Activated CD4-positive, alpha-beta T cell treated with anti-CD3 and anti-CD28 coated beads, Interleukin-10, Interleukin-2, amounts not matched to agents 100 ng/mL and 50 ng/mL, durations not matched to agents 16 hours and 8 hours (primary cell): ENCODE data around the gene THBD.
A peak's percentile ranks its signal among the peaks of the same experiment; 100 is the strongest.

ENCODE experiments used
- DNase-seq: peaks from one replicate; pipeline ENCODE4 v3.0.0-alpha.2; 2020

The THBD gene

GRCh38 chr20:23049201-23050075, at the start of gene THBD:
TSS of gene THBD (minus strand) at chr20:23049672. CDS start at chr20:23049504, 168 bp downstream.
- peak; percentile 39 for DNase-seq

GRCh38 chr20:23097636-23098580, 48.4 kb upstream of the THBD start:
- DNase-seq: no peak

GRCh38 chr20:23096986-23097520, 47.6 kb upstream of the THBD start:
- DNase-seq: no peak

- no peak for DNase-seq
Observed at GRCh38 chr20:23096097-23096496, 46.6 kb upstream of the THBD start.

- no peak for DNase-seq
Observed at GRCh38 chr20:23095499-23095898, 46.0 kb upstream of the THBD start.

- DNase-seq: no peak
Observed at GRCh38 chr20:23094927-23095326, 45.5 kb upstream of the THBD start.

GRCh38 chr20:23094213-23094896, 44.9 kb upstream of the THBD start:
- peak; percentile 63 for DNase-seq

DNA sequence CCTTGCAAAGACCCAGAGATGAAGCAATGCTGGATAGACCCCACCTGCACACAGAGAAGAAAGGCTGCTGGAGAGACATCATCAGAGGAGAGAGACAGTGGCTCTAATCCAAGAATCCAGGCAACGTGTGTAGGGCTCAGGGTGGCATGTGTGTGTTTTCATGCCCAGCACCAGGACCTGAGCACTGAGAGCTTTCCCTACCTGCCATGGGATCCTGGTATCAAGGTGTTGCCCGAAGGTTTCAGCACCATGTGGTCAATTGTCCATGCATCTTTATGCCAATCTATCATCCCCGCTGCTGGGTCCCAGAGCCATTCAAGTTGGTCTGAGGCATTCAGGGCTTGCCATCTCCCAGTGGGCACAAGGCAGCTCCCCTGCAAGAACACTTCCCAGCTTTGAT, 44.1 kb upstream of the THBD start:
- no peak for DNase-seq

- peak; percentile 33 for DNase-seq
Observed at GRCh38 chr20:23092861-23093495, 43.5 kb upstream of the THBD start.

DNA sequence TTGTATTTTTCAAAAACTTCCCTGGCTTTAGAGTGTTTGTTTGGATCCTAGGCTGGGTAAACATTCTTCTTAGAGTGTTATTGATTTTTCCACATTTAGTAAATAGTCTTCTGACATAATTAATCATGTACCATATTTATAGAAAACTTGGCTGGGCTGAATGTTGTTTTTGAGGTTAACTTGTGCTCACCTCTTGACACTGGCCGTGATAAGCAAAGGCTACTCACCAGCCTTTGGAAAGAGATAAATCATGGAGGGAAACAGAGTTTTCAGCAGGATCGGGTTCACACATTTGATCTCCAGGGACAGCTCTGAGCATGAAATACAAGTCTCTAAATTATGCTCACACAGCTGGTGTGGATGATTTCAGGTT, 42.9 kb upstream of the THBD start:
- DNase-seq: no peak

DNA sequence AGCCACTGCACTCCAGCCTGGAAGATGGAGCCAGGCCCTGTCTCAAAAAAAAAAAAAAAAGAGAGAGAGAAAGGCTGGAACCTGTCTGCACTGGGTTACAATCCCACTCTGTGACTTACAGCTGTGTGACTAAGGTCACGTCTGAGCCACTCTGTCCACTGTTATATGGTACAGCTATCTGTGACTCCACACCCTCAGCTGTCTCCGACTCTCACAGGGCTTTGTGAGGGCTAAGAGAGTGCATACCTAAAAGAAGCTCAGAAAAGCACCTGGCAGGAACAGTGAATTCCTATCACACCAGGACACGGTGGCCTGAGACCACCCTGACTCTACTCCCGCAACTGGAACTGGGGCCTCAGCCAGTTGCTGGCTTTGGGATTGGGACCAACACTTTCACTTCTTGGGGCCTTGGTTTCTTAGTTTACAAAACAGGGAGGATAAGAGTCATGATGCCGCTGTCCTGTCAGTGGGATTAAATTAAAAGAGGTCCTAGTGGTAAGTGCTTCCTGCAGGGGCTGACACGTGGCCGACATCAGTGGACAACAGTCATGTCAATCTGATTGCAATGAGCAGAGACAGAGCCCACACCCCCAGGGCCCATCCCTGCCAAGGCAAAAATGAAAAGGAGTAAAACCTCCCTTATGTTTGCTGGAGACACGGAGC, 42.4 kb upstream of the THBD start:
- no peak for DNase-seq

GRCh38 chr20:23090878-23091277, 41.4 kb upstream of the THBD start:
- DNase-seq: no peak

GRCh38 chr20:23090147-23090546, 40.7 kb upstream of the THBD start:
- DNase-seq: no peak

DNA sequence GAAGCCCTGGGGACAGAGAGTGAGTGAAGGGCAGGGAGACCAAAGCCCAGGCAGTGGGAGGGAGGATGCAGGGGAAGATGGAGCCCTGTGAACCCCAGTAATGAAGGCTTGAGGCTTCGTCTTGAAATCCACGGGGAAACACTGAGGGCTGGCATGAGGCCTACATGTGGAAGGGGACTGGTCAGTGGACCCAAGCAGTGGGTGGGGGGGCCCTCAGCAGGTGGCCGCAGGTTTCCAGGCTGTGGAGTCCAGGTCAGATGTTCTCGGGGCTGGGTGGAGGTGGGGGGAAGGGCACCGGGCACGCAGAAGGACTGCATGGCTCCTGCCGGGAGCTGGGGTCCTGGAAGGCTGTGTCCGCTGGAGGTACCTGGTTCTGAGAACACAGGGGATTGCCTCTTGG, 39.4 kb upstream of the THBD start:
- no peak for DNase-seq

DNA sequence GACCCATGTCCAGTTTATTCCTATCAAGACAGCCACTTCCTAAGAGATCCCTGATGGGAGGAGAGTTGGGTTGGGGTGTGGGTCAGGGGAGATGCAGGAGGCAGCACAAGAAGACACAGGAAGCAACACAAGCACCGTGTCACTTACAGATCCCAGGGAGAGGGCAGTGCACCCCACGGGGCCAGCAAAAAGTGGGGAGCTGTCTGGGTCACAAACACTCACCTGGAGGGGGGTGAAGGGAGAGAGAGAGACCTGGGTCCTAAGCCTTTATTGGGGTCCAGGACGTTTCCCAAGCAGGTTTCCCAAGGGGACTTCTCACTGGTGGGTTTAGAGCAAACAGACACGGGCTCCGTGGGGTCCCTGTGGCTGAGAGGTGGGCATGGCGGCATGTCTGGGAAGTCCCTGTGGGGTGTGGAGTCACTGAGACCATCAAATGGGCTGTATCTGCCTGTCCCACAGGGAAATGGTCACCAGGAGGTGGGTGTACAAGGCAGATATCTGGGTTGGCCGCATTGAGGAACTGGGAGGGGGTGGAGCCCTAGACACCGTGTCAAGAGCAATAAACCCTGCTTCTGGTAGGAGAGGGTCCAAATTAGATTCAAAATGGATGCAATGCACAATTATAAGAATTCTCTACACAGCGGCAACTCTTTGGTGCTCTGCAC, 38.2 kb upstream of the THBD start:
- no peak for DNase-seq

DNA sequence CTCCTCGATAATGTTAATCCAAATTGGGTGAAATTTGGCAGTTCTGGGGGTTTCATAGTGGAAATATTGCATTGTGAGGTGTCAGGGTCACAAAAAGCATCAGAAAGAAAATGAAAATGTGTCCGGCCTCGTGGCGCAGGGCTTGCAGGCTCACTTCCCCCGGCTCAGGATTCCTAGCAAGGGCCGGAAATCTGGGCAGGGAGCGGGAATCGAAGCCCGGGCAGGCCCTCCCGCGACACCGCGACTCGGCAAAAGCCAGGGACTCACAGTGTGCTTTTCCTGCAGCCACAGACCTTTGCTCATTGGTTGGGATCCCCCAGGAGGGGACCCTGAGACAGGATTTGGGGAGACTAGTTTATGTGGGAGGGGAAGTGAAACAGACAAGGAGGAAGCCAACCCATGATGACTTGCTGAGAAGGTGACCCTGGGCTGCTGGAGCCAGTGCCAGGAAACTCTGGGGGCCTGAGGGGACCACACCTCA, 37.5 kb upstream of the THBD start:
- no peak for DNase-seq

DNA sequence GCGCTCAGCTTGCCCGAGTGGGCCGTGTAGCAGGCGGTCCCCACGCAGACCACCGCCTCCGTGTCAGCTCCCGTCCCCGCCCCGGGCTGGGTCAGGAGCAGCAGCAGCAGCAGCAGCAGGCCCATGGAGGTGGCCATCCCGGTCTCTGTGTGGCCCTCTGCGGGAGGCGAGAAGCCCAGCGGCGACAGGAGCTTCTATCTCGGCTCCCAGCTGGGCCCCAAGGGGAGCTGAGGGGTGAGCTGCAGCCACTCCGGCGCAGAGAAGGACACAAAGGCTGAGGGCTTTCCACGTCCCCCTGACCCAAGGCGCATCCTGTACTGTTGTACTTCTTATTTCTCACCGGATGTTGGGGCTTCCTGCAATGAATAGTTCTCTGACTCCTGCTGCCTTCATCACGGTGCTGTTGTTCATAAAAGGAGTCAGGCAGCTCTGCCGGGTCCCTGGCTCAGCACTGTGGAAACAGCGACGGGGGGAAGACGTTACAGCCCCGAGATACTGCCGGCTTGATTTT, 36.6 kb upstream of the THBD start, which contains the start of gene CD93:
Gene CD93, minus strand, starts transcription at position 269 of the 511 bp plus-strand sequence. Its CDS starts 132 bp downstream, at position 137.
- DNase-seq: peak; percentile 85

DNA sequence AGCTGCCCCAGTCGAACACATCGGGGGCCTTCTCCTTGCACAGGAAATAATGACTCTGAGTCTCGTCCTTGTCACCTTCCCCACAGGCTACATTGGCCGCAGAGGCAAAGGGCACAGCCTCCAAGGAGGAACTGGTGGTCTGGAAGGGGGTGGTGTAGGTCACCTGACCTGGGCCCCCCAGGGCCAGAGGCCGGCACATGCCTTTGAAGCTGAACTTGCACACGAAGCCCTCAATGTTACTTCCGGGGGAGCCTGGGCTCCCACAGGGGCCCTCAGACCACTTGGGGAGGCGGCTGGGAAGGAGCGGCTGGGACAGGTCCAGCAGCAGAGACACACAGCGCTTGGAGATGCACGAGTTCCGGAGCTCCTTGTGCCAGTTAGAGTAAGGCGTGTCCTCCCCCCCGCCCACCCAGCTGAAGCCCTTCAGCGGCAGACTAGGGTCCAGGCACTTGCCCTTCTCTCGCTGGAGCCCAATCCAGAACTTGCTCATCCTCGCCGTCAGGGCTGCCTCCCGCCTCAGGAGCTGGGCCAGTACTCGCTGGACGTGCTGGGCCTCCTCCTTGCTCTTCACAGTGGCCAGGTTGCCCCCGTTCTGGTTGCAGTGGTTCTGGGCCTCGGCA, 36.1 kb upstream of the THBD start:
- DNase-seq: no peak

GRCh38 chr20:23084845-23085365, 35.4 kb upstream of the THBD start:
- DNase-seq: no peak

GRCh38 chr20:23084282-23084844, 34.9 kb upstream of the THBD start:
- DNase-seq: no peak
